Right hindlimb (tissue), 1 donor: ENCODE data around the gene CINP.
A peak's percentile ranks its signal among the peaks of the same experiment; 100 is the strongest.
"Not testable (repeated sequence)": the region's sequence is repeated elsewhere in the genome, so short reads cannot be mapped to it uniquely, and the experiment has no call there.

Source experiments
- DNase-seq: peaks from one replicate; pipeline ENCODE4 v3.0.0-alpha.2; 2018

Gene CINP

GRCh38 chr14:102319351-102320032 lies 43.2 kb downstream of the CINP start, which contains the start of gene ZNF839:
Gene ZNF839 (plus strand): TSS chr14:102319746. CDS start chr14:102319766, 20 bp downstream.
- DNase-seq: peak; percentile 94

DNA sequence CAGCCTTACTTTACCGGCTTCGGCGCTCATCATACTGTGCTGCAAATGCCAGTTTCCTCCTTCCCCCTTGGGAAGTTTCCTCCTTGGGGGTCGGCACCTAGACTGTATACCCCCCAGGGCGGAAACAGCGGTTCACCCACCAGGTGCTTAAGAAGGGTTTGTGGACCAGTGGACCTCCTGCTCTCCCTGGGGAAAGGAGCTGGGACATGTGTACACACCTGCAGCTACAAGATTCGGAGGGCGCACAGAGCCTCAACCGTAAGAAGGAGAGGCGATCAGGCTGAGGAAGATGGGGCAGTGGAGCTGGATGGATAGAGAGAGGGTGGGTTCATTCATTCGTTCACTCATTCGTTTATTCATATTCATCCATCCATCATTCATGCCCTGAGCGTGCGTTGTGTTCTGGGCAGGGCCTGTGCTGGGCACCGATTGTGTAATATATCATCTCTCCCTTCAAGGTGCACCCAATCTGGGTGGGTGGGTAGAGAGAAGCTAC lies 43.9 kb downstream of the CINP start:
- no peak for DNase-seq

DNA sequence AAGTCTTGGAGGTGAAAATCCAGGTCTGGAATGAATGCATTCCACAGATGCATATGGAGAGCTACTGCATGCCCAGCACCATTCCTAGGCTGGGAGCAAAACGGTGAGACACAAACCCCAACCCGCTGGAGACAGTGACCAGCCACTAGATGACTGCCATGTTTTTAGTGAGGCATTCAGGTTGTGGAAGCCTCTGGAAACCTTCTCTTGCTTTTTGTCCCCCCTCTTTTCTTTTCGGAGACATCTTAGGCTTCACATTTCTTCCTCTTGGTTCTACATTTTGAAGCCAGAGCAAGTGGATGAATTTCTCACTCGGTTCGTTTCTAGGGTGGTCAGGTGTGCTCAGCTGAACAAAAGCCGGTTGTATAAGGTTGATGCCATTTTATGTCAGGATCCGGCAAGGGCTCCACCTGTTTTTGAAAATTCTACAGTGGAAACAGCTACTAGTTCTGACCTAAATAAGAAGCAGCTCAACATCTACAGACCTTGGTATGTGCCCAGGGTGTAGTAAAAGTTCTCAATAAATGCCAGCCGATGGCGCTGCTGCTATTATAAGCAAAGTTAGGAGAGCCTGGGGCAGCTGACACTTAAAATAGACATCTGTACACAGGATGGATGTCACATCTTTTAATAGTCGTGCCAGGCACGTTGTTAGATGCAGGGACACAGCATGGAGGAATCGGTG lies 45.0 kb downstream of the CINP start:
- DNase-seq: no peak

DNA sequence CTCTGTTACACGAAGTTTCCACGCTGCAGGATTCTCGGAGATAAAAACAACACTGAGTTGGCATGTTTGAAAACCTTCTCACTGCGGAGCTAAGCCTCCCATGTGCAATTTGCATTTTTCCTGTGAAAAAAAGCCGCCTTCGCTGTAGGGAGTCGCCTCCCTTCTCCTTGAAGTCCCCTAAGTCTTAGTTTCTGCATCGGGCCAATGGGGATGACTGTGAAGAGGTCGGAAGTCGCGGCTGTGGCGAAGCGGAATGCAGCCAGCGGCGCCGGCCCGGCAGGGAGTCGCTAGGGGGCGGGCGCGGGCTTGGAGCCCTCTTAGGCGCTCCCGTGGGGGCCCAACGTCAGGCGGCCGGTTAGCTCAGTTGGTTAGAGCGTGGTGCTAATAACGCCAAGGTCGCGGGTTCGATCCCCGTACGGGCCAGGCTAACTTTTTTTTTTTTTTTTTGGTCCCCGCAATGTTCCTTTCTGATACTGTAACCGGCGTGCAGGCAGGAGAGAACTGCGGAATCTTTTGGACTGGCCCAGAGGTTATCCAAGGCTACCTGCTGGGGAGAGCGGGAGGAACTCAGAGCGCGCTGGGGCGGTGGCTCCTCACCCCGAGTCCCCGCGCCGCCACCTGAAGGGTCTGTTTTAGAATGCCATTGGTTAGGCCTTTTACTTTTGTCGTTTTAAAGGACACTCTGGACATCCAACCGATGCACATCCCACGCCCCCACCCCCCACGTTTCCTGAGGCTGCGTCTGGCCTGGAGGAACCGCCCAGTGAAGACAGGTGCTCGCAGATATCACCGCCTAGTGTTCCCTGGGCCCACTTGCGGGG lies 45.7 kb downstream of the CINP start:
- peak; percentile 95 for DNase-seq

- peak; percentile 82 for DNase-seq
These were observed 46.4 kb downstream of the CINP start for GRCh38 chr14:102316338-102316742.

- no peak for DNase-seq
These were observed 47.6 kb downstream of the CINP start for GRCh38 chr14:102315121-102315520.

- peak; percentile 88 for DNase-seq
These were observed 48.3 kb downstream of the CINP start for GRCh38 chr14:102314242-102315011.

DNA sequence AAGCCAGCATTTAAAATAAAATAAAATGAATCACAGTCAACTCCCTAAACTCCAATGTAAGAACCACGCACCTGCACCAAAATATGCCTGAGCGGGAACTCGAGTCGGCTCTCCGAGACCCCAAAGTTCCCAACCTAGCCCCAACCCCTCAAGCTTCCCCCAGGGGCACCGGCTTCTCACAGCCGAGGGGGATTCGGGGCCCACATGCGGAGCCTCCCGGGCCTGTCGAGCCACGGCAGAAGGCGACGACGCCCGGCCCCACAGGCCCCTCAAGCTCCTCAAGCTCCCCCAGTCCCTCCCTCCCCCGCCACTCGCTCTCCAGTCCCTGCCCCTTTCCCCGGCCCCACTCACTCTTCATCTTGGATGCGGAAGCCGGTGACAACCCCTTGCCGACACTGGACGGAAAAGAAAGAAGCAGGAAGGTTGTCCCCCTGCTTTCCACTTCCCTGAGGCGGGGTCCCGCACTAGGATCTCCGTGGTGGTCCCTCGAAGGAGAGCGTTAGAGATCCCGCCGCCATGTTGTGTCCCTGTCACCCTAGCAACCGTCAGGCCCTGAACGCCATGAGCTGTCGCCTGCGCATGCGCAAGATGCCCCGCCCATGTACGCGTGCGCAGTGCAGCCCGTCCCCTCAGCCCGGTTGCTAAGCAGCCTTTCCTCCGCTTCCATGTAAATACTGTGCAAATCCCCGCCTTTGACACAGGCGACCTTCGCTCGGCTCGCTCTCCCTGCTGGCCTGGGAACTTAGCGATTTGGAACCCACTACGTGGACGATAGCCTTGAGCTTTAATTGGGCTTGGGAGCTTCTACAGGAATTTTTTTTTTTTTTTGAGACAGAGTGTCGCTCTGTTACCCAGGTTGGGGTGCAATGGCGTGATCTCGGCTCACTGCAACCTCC lies 57.8 kb downstream of the CINP start, which contains the start of gene MOK:
TSS of gene MOK (minus strand) at position 554 of the 896 bp plus-strand sequence. CDS start at position 358, 196 bp downstream.
- DNase-seq: peak; percentile 99

DNA sequence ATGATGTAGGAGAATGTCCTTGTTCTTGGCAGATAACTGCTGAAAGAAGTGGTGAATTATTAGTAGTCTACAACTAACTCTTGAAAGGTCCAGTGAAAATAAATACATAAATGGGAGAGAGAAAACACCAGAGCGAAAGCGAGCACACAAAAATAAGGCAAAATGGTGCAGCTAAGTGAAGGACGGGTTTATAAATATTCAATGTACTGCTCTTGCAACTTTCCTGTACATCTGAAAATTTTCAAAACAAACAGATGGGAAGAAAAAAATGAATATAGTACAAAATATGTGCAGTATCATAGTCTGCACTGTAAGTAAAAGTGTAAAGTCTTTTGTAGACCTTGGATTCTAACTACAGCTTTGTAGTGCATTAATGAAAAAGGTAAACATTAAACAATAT lies 59.0 kb downstream of the CINP start:
- no peak for DNase-seq

DNA sequence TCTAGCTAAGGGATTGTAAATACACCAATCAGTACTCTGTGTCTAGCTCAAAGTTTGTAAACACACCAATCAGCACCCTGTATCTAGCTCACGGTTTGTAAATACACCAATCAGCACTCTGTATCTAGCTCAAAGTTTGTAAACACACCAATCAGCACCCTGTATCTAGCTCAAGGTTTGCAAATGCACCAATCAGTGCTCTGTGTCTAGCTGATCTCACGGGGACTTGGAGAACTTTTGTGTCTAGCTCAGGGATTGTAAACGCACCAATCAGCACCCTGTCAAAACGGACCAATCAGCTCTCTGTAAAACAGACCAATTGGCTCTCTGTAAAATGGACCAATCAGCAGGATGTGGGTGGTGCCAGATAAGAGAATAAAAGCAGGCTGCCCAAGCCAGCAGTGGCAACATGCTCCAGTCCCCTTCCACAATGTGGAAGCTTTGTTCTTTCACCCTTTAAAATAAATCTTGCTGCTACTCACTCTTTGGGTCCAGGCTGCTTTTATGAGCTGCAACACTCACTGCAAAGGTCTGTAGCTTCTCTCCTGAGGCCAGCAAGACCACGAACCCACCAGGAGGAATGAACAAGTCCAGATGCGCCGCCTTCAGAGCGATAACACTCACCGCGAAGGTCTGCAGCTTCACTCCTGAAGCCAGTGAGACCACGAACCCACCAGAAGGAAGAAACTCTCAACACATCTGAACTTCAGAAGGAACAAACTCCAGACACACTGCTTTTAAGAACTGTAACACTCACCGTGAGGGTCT lies 64.2 kb downstream of the CINP start:
- not testable (repeated sequence) for DNase-seq
